T-helper 2 cell (primary cell): Measurements from ENCODE around the gene CGB5.
"Not testable (repeated sequence)": the region's sequence is repeated elsewhere in the genome, so short reads cannot be mapped to it uniquely, and the experiment has no call there.

Source experiments
- DNase-seq, 5 experiments: peaks; one replicate each; pipeline versions ENCODE4 v3.0.0 to v3.0.0-alpha.2; 2012 to 2022

Gene CGB5

GRCh38 chr19:49020931-49021895 lies 22.4 kb upstream of the CGB5 start:
- DNase-seq: peak in 1 of 5 experiments; percentile 12

- no peak for DNase-seq
Measured at GRCh38 chr19:49022116-49022515, 21.5 kb upstream of the CGB5 start.

GRCh38 chr19:49024233-49024632 lies 19.4 kb upstream of the CGB5 start, which contains the start of gene CGB3:
CGB3 (minus strand) TSS chr19:49024333; CDS start chr19:49023971, 362 bp downstream.
- not testable (repeated sequence) for DNase-seq

- DNase-seq: not testable (repeated sequence)
Measured at GRCh38 chr19:49025088-49025487, 18.6 kb upstream of the CGB5 start.

GRCh38 chr19:49025599-49025998 lies 18.0 kb upstream of the CGB5 start:
- DNase-seq: not testable (repeated sequence)

- not testable (repeated sequence) for DNase-seq
Measured at GRCh38 chr19:49028686-49029085, 15.0 kb upstream of the CGB5 start.

GRCh38 chr19:49029749-49030148 lies 13.9 kb upstream of the CGB5 start:
- DNase-seq: not testable (repeated sequence)

GRCh38 chr19:49030323-49030722 lies 13.3 kb upstream of the CGB5 start:
- not testable (repeated sequence) for DNase-seq

- DNase-seq: peak in 4 of 5 experiments; percentile 32 to 77 (median 42)
Measured at GRCh38 chr19:49031642-49032301, 11.9 kb upstream of the CGB5 start, which contains the start of gene CGB2. CGB2 (plus strand) TSS chr19:49031890; CDS start chr19:49032096, 206 bp downstream.

- DNase-seq: peak in 1 of 5 experiments; percentile 60
Measured at GRCh38 chr19:49036815-49037214, 6.8 kb upstream of the CGB5 start, which contains the start of gene CGB1. CGB1 (minus strand) TSS chr19:49036895; CDS start chr19:49036711, 184 bp downstream.

- not testable (repeated sequence) for DNase-seq
Measured at GRCh38 chr19:49038111-49038510, 5.5 kb upstream of the CGB5 start.

- not testable (repeated sequence) for DNase-seq
Measured at GRCh38 chr19:49038557-49039276, 4.9 kb upstream of the CGB5 start.

- DNase-seq: not testable (repeated sequence)
Measured at GRCh38 chr19:49039736-49040135, 3.9 kb upstream of the CGB5 start.

- no peak for DNase-seq
Measured at GRCh38 chr19:49042177-49042576, 1.5 kb upstream of the CGB5 start.

- DNase-seq: not testable (repeated sequence)
Measured at GRCh38 chr19:49042666-49043065, 982 bp upstream of the CGB5 start.

GRCh38 chr19:49049011-49049410 lies 5.4 kb downstream of the CGB5 start, which contains the start of gene CGB8:
CGB8 (minus strand) TSS chr19:49049111; CDS start chr19:49048739, 372 bp downstream.
- DNase-seq: not testable (repeated sequence)

- not testable (repeated sequence) for DNase-seq
Measured at GRCh38 chr19:49049834-49050233, 6.2 kb downstream of the CGB5 start.

- not testable (repeated sequence) for DNase-seq
Measured at GRCh38 chr19:49050376-49051033, 6.9 kb downstream of the CGB5 start.

- DNase-seq: peak in 4 of 5 experiments; percentile 26 to 63 (median 38)
Measured at GRCh38 chr19:49056101-49056901, 12.7 kb downstream of the CGB5 start.

GRCh38 chr19:49056902-49057596 lies 13.4 kb downstream of the CGB5 start:
- DNase-seq: not testable (repeated sequence)
